HepG2 (cell line): ENCODE data around the gene RASGRP4. TPM values are rescaled to one million over a fixed set of nuclear protein-coding genes. Genes with fewer than 3 reads are reported as not detected.

Source experiments
- ATAC-seq: fragments of 200-7000 bp; cut with Tn5 transposase; 3 replicates; pipeline ENCODE4 v1.9.1; 2020; ENCODE audit warnings: mild to moderate bottlenecking, moderate library complexity
- BruUV-seq: library from RNA; stranded (reverse); fragments of 400-500 nt; replicated peaks from 2 replicates; lab custom pipeline; 2021; lab: Mats Ljungman, UMichigan
- CTCF ChIA-PET: fragments of 300-600 bp; formaldehyde crosslinking; extraction: SDS; loops from one replicate; lab custom pipeline; 2021; ENCODE audit warnings: low total read pairs, inconsistent platforms, low intra/inter-chr PET ratio; lab: Yijun Ruan, JAX
- POLR2A ChIA-PET: fragments of 350-600 bp; sonication (Branson Sonifier 250); formaldehyde crosslinking; loops from one replicate; lab custom pipeline; 2020; ENCODE audit warnings: antibody characterized with exemption, inconsistent platforms; lab: Yijun Ruan, JAX
- DNase-seq: peaks from one replicate; pipeline ENCODE4 v3.0.0-alpha.2; 2015; ENCODE audit warnings: low spot score
- FAIRE-seq: peaks from 3 replicates; lab custom pipeline; 2011; peaks lifted over from hg19 to GRCh38; lab: Jason Lieb, UNC
- H2AFZ ChIP-seq: one replicate; pipeline ENCODE4 v1.6.1; 2011; ENCODE audit warnings: low read length, inconsistent platforms
- H3K27ac ChIP-seq: fragments of 300-600 bp; 3 replicates; pipeline ENCODE4 v1.8.0; 2011; ENCODE audit warnings: mixed run types, mild to moderate bottlenecking, mixed read lengths, low read length, inconsistent platforms; ENCODE audit not compliant: insufficient read depth; ENCODE audit errors: extremely low read length
- H3K27me3 ChIP-seq, 2 experiments: fragments of 200-600 bp in 1 of 2; 2 replicates in 1 of 2; 3 replicates in 1 of 2; pipeline versions ENCODE4 v1.6.0 to v1.8.0; 2011; ENCODE audit warnings: low read length in 2 of 2, mild to moderate bottlenecking in 2 of 2, moderate library complexity in 2 of 2, inconsistent platforms in 1 of 2; ENCODE audit not compliant: insufficient read depth in 2 of 2, control insufficient read depth in 1 of 2
- H3K36me3 ChIP-seq, 2 experiments: fragments of 200-600 bp in 1 of 2; replicated peaks in 1 of 2; 2 replicates in 1 of 2; 3 replicates in 1 of 2; pipeline versions ENCODE4 v1.5.1 to v1.8.0; 2011; ENCODE audit warnings: low read length in 2 of 2, inconsistent platforms in 1 of 2; ENCODE audit not compliant: insufficient read depth in 2 of 2, control insufficient read depth in 1 of 2
- H3K4me1 ChIP-seq: 2 replicates; pipeline ENCODE4 v1.5.1; 2012; ENCODE audit warnings: low read length, inconsistent platforms; ENCODE audit not compliant: insufficient read depth
- H3K4me2 ChIP-seq: 2 replicates; pipeline ENCODE4 v1.6.0; 2011; ENCODE audit warnings: low read depth, low read length, inconsistent platforms
- H3K4me3 ChIP-seq, 3 experiments: fragments of 200-600 bp in 1 of 3; sonication (generic), shearing (Covaris generic) in 1 of 3; replicated peaks in 1 of 3; 2 replicates each; pipeline ENCODE4 v1.5.1; 2011 to 2016; ENCODE audit warnings: low read length in 3 of 3, inconsistent platforms in 2 of 3, low read depth in 2 of 3, mild to moderate bottlenecking in 2 of 3, control low read depth in 1 of 3, mixed read lengths in 1 of 3; ENCODE audit not compliant: insufficient read depth in 1 of 3
- H3K79me2 ChIP-seq: one replicate; pipeline ENCODE4 v1.6.1; 2011; ENCODE audit warnings: low read length, inconsistent platforms; ENCODE audit not compliant: insufficient read depth
- H3K9ac ChIP-seq: 2 replicates; pipeline ENCODE4 v1.6.0; 2011; ENCODE audit warnings: mild to moderate bottlenecking, low read depth, low read length, inconsistent platforms; ENCODE audit not compliant: insufficient read depth
- H3K9me3 ChIP-seq: 2 replicates; pipeline ENCODE4 v1.5.1; 2012; ENCODE audit warnings: mild to moderate bottlenecking, low read length
- H4K20me1 ChIP-seq: 2 replicates; pipeline ENCODE4 v1.6.0; 2011; ENCODE audit warnings: inconsistent platforms, mild to moderate bottlenecking, low read length, moderate library complexity; ENCODE audit not compliant: insufficient read depth
- WGBS: methylation state at CpG from one replicate; pipeline ENCODE4 v1.1.6; 2017; ENCODE audit warnings: low lambda C conversion rate; 5-methylcytosine and 5-hydroxymethylcytosine counted together
- in situ Hi-C: cut with HindIII; loops from 2 replicates; pipeline ENCODE4 v1.10.0; 2017; ENCODE audit warnings: low pct_unique_long_range_greater_than_20kb; ENCODE audit not compliant: extremely low pct_ligation_motif_present
- intact Hi-C: fragments of 100-400 bp; cut with micrococcal nuclease; formaldehyde crosslinking; loops from one replicate; pipeline ENCODE4 v1.10.0; 2022; ENCODE audit not compliant: unreplicated experiment
- polyA plus RNA-seq, 8 experiments: library from polyadenylated mRNA; depleted of rRNA in 3 of 8; stranded (reverse) in 7 of 8; unstranded in 1 of 8; fragments of >200 nt; fragmentation: Illumina TruSeq in 4 of 8; extraction: Trizol in 4 of 8; gene quantifications; 2 replicates each; pipeline versions ENCODE4 v1.2.1 to v1.2.3, GENCODE V29; 2011 to 2016; ENCODE audit warnings: low read depth in 4 of 8, missing spikeins in 1 of 8, mixed read lengths in 1 of 8; ENCODE audit not compliant: insufficient read depth in 1 of 8
- total RNA-seq, 5 experiments: library from RNA; depleted of rRNA; stranded (reverse); fragments of >200 nt; fragmentation: Illumina TruSeq; extraction: Trizol; gene quantifications; 2 replicates each; pipeline ENCODE4 v1.2.3, GENCODE V29; 2016; ENCODE audit warnings: low read depth in 1 of 5
- TF ChIP-seq, protein P1 (sequence below): sonication (generic); formaldehyde crosslinking; IDR thresholded peaks from 2 replicates; pipeline ENCODE4 v1.4.0; 2020; ENCODE audit warnings: mild to moderate bottlenecking, missing genetic modification reagents
- TF ChIP-seq, protein P2 (sequence below): sonication (generic); formaldehyde crosslinking; IDR thresholded peaks from 2 replicates; pipeline ENCODE4 v1.4.0; 2020; ENCODE audit warnings: missing genetic modification reagents
- TF ChIP-seq, protein P3 (sequence below): sonication (generic); formaldehyde crosslinking; conservative IDR thresholded peaks from 2 replicates; pipeline ENCODE4 v1.4.0; 2020; ENCODE audit warnings: missing genetic modification reagents

Gene RASGRP4
- total and polyA plus RNA-seq, 2 of the 13 experiments (the other 11 are each of a cell fraction or from before 2014, with no cell fraction given), result not detected

DNA sequence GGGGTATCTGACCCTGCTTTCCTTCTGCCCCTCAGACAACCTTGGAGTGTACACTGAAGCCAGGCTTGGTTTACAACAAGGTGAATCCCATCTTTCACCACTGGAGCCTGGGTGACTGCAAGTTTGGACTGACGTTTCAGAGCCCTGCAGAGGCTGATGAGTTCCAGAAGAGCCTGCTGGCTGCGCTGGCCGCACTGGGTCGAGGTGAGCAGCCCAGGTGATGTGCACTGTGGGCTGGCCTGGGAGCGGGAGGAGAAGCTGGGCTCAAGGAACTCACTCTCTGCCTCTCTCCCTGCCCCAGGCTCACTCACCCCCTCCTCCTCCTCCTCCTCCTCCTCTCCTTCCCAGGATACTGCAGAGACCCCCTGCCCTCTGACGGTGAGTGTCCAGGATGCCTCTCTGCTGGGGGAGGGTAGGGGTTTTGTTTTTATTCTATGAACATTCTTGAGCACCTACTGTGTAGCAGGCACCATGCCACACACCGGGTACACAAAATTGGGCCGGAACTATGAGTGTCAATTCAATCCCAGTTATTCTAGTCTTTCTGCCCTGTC, 34.0 kb downstream of the RASGRP4 start (continued):
- TF ChIP-seq, protein P1, sequence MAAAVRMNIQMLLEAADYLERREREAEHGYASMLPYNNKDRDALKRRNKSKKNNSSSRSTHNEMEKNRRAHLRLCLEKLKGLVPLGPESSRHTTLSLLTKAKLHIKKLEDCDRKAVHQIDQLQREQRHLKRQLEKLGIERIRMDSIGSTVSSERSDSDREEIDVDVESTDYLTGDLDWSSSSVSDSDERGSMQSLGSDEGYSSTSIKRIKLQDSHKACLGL (CRISPR knock-in tag), result no peak

DNA sequence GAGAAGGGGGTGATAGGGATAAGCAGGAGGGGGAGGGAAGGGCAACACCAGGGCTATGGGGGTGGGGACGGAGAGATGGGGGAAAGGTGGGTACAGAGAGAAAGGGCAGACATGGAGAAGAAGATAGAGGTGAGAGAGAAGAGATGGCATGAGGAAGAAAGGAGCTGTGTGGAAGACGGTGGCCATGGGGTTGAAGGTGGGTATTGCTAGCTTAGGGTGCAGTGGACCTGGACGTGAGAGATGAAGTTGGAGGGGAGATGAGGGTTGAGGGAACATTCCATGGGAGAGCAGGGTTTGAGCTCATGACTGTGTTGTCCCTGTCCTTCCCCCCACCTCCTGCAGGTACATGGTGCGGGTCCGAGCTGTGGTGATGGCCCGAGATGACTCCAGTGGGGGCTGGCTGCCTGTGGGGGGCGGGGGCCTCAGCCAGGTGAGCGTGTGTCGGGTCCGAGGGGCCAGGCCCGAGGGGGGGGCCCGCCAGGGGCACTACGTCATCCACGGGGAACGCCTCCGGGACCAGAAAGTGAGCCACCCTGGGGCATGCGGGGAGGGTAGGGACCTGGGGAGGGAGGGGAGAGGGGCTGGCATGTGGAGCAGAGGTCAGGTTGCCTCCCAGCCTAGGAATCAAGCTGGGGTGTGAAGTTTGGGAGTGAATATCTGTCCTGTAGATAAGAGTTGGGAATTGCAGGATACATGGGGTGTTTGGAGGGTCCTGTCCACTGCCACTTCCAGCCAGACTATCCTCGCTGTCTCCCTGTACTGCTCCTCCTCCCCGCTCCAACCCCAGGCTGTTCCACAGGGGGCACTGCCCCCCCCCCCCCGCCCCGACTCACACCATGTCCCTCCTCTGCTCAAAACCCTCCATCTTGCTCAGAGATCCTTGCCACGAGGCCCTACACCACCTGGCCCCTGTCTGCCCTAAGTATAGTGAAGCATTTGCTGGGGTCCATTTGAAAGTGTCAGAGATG, 35.8 kb downstream of the RASGRP4 start:
- H3K27me3 ChIP-seq, result peaks cover 2 to 33% of the 10 kb centered on the region in 2 experiments; a peak in 3 of 5 replicates
- H3K79me2 ChIP-seq, result no peaks in the 10 kb centered on the region
- H3K4me1 ChIP-seq, result peaks cover 48% of the 10 kb centered on the region
- intact Hi-C loops, result no loop called here
- no peaks in the 10 kb centered on the region for H3K36me3 ChIP-seq
- ChIA-PET POLR2A (interaction anchor here (0.7 to 4.0 kb wide), 3 partner anchors 12 to 31 kb away, joined by 3 to 28 read pairs (median 5); partner anchors contain the start of genes FAM98C and PSMD8), CTCF (no interaction called here)
- peak overlapping the region in 1 of 3 experiments; percentile 23; a peak in 2 of 6 replicates for H3K4me3 ChIP-seq
- H4K20me1 ChIP-seq, result no peaks in the 10 kb centered on the region
- TF ChIP-seq, protein P2, sequence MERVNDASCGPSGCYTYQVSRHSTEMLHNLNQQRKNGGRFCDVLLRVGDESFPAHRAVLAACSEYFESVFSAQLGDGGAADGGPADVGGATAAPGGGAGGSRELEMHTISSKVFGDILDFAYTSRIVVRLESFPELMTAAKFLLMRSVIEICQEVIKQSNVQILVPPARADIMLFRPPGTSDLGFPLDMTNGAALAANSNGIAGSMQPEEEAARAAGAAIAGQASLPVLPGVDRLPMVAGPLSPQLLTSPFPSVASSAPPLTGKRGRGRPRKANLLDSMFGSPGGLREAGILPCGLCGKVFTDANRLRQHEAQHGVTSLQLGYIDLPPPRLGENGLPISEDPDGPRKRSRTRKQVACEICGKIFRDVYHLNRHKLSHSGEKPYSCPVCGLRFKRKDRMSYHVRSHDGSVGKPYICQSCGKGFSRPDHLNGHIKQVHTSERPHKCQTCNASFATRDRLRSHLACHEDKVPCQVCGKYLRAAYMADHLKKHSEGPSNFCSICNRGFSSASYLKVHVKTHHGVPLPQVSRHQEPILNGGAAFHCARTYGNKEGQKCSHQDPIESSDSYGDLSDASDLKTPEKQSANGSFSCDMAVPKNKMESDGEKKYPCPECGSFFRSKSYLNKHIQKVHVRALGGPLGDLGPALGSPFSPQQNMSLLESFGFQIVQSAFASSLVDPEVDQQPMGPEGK (CRISPR knock-in tag), result 0 out of 2 replicates have a peak, but pooled peaks have one; percentile 14
- TF ChIP-seq, protein P3, sequence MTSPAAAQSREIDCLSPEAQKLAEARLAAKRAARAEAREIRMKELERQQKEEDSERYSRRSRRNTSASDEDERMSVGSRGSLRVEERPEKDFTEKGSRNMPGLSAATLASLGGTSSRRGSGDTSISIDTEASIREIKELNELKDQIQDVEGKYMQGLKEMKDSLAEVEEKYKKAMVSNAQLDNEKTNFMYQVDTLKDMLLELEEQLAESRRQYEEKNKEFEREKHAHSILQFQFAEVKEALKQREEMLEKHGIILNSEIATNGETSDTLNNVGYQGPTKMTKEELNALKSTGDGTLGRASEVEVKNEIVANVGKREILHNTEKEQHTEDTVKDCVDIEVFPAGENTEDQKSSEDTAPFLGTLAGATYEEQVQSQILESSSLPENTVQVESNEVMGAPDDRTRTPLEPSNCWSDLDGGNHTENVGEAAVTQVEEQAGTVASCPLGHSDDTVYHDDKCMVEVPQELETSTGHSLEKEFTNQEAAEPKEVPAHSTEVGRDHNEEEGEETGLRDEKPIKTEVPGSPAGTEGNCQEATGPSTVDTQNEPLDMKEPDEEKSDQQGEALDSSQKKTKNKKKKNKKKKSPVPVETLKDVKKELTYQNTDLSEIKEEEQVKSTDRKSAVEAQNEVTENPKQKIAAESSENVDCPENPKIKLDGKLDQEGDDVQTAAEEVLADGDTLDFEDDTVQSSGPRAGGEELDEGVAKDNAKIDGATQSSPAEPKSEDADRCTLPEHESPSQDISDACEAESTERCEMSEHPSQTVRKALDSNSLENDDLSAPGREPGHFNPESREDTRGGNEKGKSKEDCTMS (CRISPR knock-in tag), result no peak
- no TSS peak for BruUV-seq
- no peak for DNase-seq
- FAIRE-seq, result no peak
- H3K27ac ChIP-seq, result no peak overlapping the region
- H3K4me2 ChIP-seq, result peak overlapping the region; percentile 1; the same call in 1 of the 2 replicates
- H3K9ac ChIP-seq, result no peak overlapping the region
- ATAC-seq, result no peak
- no peak overlapping the region for H2AFZ ChIP-seq
- WGBS, result 13% methylated on average over 15 of the region's 22 CpGs
- in situ Hi-C loops, result no loop called here
- no peaks in the 10 kb centered on the region for H3K9me3 ChIP-seq
